H1 (cell line): ENCODE measurements around the gene LHFPL3. TPM values are rescaled to one million over a fixed set of nuclear protein-coding genes. Genes with fewer than 3 reads are reported as not detected.
A peak's percentile ranks its signal among the peaks of the same experiment; 100 is the strongest.

Experiments
- E2F6 ChIP-seq: IDR thresholded peaks from 2 replicates; pipeline ENCODE4 v1.6.1; 2012; ENCODE audit warnings: inconsistent platforms
- EZH2 ChIP-seq: fragments of 200-600 bp; sonication (generic); IDR thresholded peaks from 2 replicates; pipeline ENCODE4 v1.7.1; 2012; ENCODE audit warnings: low read depth, mild to moderate bottlenecking, moderate library complexity, low read length, inconsistent platforms; ENCODE audit not compliant: severe bottlenecking
- FOSL1 ChIP-seq: IDR thresholded peaks from 2 replicates; pipeline ENCODE4 v1.6.1; 2011; ENCODE audit warnings: mild to moderate bottlenecking, low read depth, low read length, moderate library complexity; ENCODE audit not compliant: insufficient read depth
- KDM4A ChIP-seq: IDR thresholded peaks from one replicate; pipeline ENCODE4 v1.7.1; 2012; ENCODE audit warnings: low read depth, mild to moderate bottlenecking, moderate library complexity, low read length, inconsistent platforms; ENCODE audit not compliant: severe bottlenecking
- MAFK ChIP-seq: IDR thresholded peaks from 2 replicates; pipeline ENCODE4 v1.6.1; 2012; ENCODE audit warnings: low read depth, mild to moderate bottlenecking, improper control_type of control experiment, low read length
- MAX ChIP-seq: IDR thresholded peaks from 2 replicates; pipeline ENCODE4 v1.6.1; 2012; ENCODE audit warnings: inconsistent platforms
- RFX5 ChIP-seq: IDR thresholded peaks from 2 replicates; pipeline ENCODE4 v1.6.1; 2011; ENCODE audit warnings: low read depth, low read length, improper control_type of control experiment, borderline replicate concordance
- RNF2 ChIP-seq: fragments of 200-900, 300-1000 bp; sonication (generic); IDR thresholded peaks from 2 replicates; pipeline ENCODE4 v1.7.1; 2016; ENCODE audit warnings: borderline replicate concordance, low read depth, mild to moderate bottlenecking, antibody characterized with exemption, low read length; ENCODE audit not compliant: poor library complexity, severe bottlenecking; ENCODE audit errors: missing control alignments
- RXRA ChIP-seq: IDR thresholded peaks from 2 replicates; pipeline ENCODE4 v1.6.1; 2011; ENCODE audit warnings: low read depth, mild to moderate bottlenecking, low read length, moderate library complexity; ENCODE audit not compliant: insufficient read depth
- SIX5 ChIP-seq: IDR thresholded peaks from 2 replicates; pipeline ENCODE4 v1.6.1; 2011; ENCODE audit warnings: mild to moderate bottlenecking, low read depth, low read length
- SRF ChIP-seq: IDR thresholded peaks from 2 replicates; pipeline ENCODE4 v1.6.1; 2011; ENCODE audit warnings: mild to moderate bottlenecking, low read depth, low read length, moderate library complexity
- SUZ12 ChIP-seq: fragments of 200-600 bp; sonication (generic); IDR thresholded peaks from 2 replicates; pipeline ENCODE4 v1.6.1; 2012; ENCODE audit warnings: mild to moderate bottlenecking, inconsistent platforms, low read length, moderate library complexity, mixed read lengths
- TAF1 ChIP-seq: IDR thresholded peaks from 2 replicates; pipeline ENCODE4 v1.6.1; 2011; ENCODE audit warnings: mild to moderate bottlenecking, low read depth, low read length
- TCF12 ChIP-seq: IDR thresholded peaks from 2 replicates; pipeline ENCODE4 v1.6.1; 2011; ENCODE audit warnings: low read depth, mild to moderate bottlenecking, low read length
- polyA plus RNA-seq, 7 experiments: library from polyadenylated mRNA; depleted of rRNA in 3 of 7; stranded (reverse) in 5 of 7; unstranded in 2 of 7; fragments of >200 nt in 5 of 7; fragments of 200-250 nt in 2 of 7; gene quantifications; 1 replicate in 5 of 7; 2 replicates in 1 of 7; 4 replicates in 1 of 7; pipeline versions ENCODE4 v1.2.1 to v1.2.3, GENCODE V29; 2011 to 2013; ENCODE audit warnings: missing spikeins in 2 of 7, mixed read lengths in 2 of 7
- total RNA-seq: library from RNA; stranded (reverse); fragmentation: NEBNext Ultra II Directional; extraction: Animal tissue kit (Norgen Biotek cat#: 25700); gene quantifications from 2 replicates; pipeline ENCODE4 v1.2.1, GENCODE V29; 2021

The LHFPL3 gene
- total and polyA plus RNA-seq, 2 of the 8 experiments (the other 6 are each of a cell fraction or from before 2014, with no cell fraction given), result 0.24 to 0.50 TPM

GRCh38 chr7:104328296-104328969 lies at the start of gene LHFPL3 (continued):
- TF ChIP-seq TCF12 (no peak), SIX5 (no peak), EZH2 (peak; percentile 75), RNF2 (peak; percentile 16), RFX5 (no peak), MAX (peak; percentile 48; the same call in 1 of the 2 replicates), MAFK (no peak), SRF (no peak), KDM4A (peak; percentile 92), TAF1 (no peak), RXRA (no peak), E2F6 (peak; percentile 92; the same call in 1 of the 2 replicates), SUZ12 (peak; percentile 5; the same call in 1 of the 2 replicates), FOSL1 (no peak)
